Adipocyte (in vitro differentiated cells): Measurements from ENCODE around the gene SHC2.
"Not testable (repeated sequence)": the region's sequence is repeated elsewhere in the genome, so short reads cannot be mapped to it uniquely, and the experiment has no call there.

Experiments used
- DNase-seq: peaks from one replicate; pipeline ENCODE4 v3.0.0-alpha.2; 2015; ENCODE audit warnings: low read depth
- H3K27me3 ChIP-seq: replicated peaks from 2 replicates; pipeline ENCODE4 v1.7.0; 2013; ENCODE audit warnings: mild to moderate bottlenecking, low read length, moderate library complexity; ENCODE audit not compliant: control insufficient read depth, insufficient read depth
- H3K36me3 ChIP-seq: 2 replicates; pipeline ENCODE4 v1.7.0; 2013; ENCODE audit warnings: low read length, mild to moderate bottlenecking, moderate library complexity; ENCODE audit not compliant: control insufficient read depth, insufficient read depth, severe bottlenecking
- H3K4me1 ChIP-seq: 2 replicates; pipeline ENCODE4 v1.7.0; 2013; ENCODE audit warnings: mild to moderate bottlenecking, low read length, moderate library complexity; ENCODE audit not compliant: control insufficient read depth, insufficient read depth
- H3K4me3 ChIP-seq: 2 replicates; pipeline ENCODE4 v1.7.0; 2013; ENCODE audit warnings: mild to moderate bottlenecking, low read length, moderate library complexity
- H3K9ac ChIP-seq: 2 replicates; pipeline ENCODE4 v1.7.0; 2013; ENCODE audit warnings: mild to moderate bottlenecking, low read length, moderate library complexity
- H3K9me3 ChIP-seq: 2 replicates; pipeline ENCODE4 v1.7.0; 2013; ENCODE audit warnings: mild to moderate bottlenecking, low read length, moderate library complexity; ENCODE audit not compliant: control insufficient read depth

SHC2 gene

DNA sequence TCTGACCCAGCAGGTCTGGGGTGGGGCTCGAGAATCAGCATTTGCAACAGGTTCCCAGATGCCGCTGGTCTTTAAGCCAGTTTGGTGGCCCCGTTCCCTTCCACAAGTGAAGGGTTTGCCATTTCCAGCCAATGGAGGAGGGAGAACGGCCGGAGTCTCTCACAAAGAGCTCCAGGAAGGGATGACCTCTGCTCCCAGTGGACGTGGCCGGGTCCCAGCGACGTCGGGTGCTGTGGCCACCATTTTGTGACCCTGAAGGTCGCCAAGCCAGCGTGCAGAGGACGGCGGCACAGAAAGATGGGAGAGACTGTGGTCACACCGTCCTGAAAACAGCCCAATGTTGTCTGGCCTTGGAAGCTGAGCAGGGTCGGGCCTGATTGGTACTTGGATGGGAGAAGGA, 8.0 kb downstream of the SHC2 start:
- no peak overlapping the region for H3K9ac ChIP-seq
- H3K4me3 ChIP-seq: no peak overlapping the region
- H3K9me3 ChIP-seq: no peaks in the 10 kb centered on the region
- DNase-seq: no peak
- no peaks in the 10 kb centered on the region for H3K27me3 ChIP-seq
- H3K4me1 ChIP-seq: no peaks in the 10 kb centered on the region
- H3K36me3 ChIP-seq: no peaks in the 10 kb centered on the region

DNA sequence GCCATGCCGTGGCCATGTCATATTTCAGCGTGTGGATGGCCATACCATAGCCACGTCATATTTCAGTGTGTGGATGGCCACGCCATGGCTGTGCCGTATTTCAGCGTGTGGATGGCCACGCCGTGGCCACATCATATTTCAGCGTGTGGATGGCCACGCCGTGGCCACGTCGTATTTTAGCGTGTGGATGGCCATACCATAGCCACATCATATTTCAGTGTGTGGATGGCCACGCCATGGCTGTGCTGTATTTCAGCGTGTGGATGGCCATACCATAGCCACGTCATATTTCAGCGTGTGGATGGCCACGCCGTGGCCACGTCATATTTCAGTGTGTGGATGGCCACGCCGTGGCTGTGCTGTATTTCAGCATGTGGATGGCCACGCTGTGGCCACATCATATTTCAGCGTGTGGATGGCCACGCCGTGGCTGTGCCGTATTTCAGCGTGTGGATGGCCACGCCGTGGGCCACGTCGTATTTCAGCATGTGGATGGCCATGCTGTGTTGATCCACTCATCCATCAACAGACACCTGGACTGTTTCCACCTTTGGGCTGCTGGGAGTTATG, 9.8 kb downstream of the SHC2 start:
- not testable (repeated sequence) for H3K4me1 ChIP-seq, DNase-seq, H3K9ac ChIP-seq, H3K27me3 ChIP-seq, H3K4me3 ChIP-seq, H3K36me3 ChIP-seq, H3K9me3 ChIP-seq

DNA sequence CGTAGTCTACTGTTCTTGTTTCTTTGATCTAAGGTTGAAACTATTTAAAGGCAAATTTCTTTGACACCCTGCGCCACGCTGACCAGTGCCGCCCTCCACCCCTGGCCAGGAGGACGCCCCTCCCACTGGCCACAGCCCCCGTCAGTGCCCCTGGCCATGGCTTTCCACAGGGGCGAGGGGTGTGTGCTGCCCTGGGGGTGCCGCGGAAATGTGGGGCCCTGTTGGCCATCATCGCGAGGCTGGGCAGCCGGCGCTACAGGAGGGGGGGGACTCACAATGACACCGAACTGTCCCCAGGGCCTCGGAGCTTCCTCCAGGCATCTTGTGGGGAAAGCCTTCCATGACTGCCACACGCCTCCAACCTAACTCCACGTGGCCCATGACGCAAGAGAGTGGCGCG, 10.9 kb downstream of the SHC2 start:
- H3K27me3 ChIP-seq: no peaks in the 10 kb centered on the region
- H3K36me3 ChIP-seq: no peaks in the 10 kb centered on the region
- H3K4me1 ChIP-seq: no peaks in the 10 kb centered on the region
- DNase-seq: no peak
- no peak overlapping the region for H3K9ac ChIP-seq
- no peak overlapping the region for H3K4me3 ChIP-seq
- H3K9me3 ChIP-seq: no peaks in the 10 kb centered on the region

DNA sequence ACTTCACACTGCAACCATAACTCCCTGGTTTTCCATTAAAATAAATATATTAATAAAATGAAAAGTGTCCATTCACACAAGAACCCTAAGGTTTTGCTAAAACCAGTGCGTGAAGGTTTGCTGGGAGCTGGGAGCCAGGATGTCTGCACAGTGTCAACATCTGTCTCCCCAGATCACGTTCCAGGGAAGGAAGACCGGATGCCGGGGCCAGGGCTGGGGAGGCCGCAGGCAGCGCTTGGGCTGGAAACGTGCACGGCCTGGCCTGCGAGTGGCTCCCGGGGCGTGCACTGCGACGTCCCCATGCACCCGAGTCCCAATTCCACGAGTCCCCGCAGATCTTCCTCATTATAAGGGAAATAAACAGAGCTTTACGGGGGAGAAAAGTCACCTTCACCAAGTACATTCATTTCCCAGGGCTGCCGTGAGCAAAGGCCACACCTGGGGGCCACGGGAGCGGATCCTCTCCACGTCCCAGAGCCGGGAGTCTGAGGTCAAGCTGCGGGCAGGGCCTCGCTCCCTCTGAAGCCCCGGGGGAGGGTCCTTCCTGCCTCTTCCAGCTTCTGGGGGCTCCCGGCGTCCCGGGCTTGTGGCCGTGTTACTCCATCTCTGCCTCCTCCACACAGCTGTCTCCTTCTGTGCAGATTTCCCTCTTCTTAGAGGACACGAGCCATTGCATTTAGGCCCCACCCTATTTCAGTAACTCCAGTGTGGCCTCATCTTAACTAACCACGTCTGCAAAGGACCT, 12.8 kb downstream of the SHC2 start:
- Histone ChIP-seq H3K9me3 (no peaks in the 10 kb centered on the region), H3K27me3 (no peaks in the 10 kb centered on the region), H3K4me3 (no peak overlapping the region), H3K9ac (no peak overlapping the region), H3K4me1 (no peaks in the 10 kb centered on the region), H3K36me3 (no peaks in the 10 kb centered on the region)
- DNase-seq: peak; percentile 32

DNA sequence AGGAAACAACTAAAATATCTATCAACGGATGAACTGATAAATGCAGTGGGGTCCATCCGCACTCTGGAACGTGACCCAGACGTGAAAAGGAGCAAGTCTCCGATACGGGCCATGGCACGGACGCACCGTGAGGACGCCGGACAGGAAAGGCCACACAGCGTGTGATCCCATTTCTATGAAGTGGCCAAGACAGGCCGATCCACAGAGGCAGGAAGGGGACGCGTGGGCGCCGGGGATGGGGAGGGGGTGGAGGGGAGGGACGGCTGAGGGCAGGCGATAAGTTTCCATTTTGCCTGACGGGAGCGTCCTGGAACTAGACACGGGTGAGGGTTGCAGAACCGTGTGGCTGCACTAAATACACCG, 13.8 kb downstream of the SHC2 start:
- Histone ChIP-seq H3K36me3 (no peaks in the 10 kb centered on the region), H3K27me3 (no peaks in the 10 kb centered on the region), H3K4me3 (no peak overlapping the region), H3K9ac (no peak overlapping the region), H3K9me3 (no peaks in the 10 kb centered on the region), H3K4me1 (no peaks in the 10 kb centered on the region)
- DNase-seq: no peak

DNA sequence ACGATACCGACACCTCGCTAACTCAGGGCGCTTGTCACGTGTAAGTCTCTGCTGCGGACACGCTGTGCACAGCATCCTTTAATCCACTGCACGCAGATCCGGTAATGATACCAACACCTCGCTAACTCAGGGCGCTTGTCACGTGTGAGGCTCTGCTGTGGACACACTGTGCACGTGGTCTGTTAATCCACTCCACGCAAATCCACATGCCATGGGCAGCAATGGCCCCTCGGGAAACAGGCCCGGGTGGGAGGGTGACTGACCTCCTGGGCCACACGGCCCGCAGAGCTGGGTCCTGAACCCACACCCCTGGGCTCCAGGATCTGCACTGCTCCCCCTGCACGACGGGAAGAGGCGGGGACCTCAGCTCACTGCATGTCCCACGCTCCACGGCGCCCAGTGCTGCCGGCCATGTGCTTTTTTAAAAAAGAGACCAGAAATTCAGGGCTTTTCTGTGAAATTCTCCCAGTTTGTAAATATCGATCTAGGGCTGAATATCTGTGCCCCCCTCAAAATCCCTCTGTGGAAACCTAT, 16.1 kb downstream of the SHC2 start:
- no peaks in the 10 kb centered on the region for H3K4me1 ChIP-seq
- H3K9me3 ChIP-seq: no peaks in the 10 kb centered on the region
- no peak for DNase-seq
- H3K36me3 ChIP-seq: no peaks in the 10 kb centered on the region
- peaks cover 4% of the 10 kb centered on the region for H3K27me3 ChIP-seq
- no peak overlapping the region for H3K9ac ChIP-seq
- no peak overlapping the region for H3K4me3 ChIP-seq

DNA sequence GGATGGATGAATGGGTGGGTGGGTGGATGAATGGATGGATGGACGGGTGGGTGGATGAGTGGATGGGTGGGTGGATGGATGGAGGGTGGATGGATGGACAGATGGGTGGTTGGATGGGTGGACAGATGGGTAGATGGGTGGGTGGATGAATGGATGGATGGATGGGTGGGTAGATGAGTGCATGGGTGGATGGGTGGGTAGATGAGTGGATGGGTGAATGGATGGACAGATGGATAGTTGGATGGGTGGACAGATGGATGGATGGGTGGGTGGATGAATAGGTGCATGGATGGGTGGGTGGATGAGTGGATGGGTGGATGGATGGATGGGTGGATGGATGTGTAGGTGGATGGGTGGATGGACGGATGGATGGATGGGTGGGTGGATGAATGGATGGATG, 17.8 kb downstream of the SHC2 start:
- no peak for DNase-seq
- Histone ChIP-seq H3K36me3 (no peaks in the 10 kb centered on the region), H3K4me3 (no peak overlapping the region), H3K9ac (no peak overlapping the region), H3K27me3 (peaks cover 4% of the 10 kb centered on the region), H3K4me1 (no peaks in the 10 kb centered on the region), H3K9me3 (no peaks in the 10 kb centered on the region)

DNA sequence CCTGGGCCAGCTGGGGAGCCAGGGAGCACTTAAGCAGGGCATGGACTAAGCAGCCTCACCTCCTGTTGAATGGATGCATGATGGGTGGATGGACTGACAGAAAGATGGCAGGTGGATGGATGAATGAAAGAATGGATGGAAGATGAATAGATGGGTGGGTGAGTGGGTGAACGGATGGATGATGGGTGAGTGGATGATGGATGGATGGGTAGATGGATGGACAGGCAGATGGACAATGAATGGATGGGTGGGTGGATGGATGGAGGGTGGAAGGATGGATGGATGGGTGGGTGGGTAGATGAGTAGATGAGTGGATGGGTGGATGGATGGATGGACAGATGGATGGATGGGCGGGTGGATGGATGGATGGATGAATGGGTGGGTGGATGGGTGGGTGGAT, 18.7 kb downstream of the SHC2 start:
- Histone ChIP-seq H3K36me3 (no peaks in the 10 kb centered on the region), H3K4me1 (no peaks in the 10 kb centered on the region), H3K9me3 (no peaks in the 10 kb centered on the region), H3K9ac (no peak overlapping the region), H3K4me3 (no peak overlapping the region), H3K27me3 (peaks cover 9% of the 10 kb centered on the region)
- no peak for DNase-seq

DNA sequence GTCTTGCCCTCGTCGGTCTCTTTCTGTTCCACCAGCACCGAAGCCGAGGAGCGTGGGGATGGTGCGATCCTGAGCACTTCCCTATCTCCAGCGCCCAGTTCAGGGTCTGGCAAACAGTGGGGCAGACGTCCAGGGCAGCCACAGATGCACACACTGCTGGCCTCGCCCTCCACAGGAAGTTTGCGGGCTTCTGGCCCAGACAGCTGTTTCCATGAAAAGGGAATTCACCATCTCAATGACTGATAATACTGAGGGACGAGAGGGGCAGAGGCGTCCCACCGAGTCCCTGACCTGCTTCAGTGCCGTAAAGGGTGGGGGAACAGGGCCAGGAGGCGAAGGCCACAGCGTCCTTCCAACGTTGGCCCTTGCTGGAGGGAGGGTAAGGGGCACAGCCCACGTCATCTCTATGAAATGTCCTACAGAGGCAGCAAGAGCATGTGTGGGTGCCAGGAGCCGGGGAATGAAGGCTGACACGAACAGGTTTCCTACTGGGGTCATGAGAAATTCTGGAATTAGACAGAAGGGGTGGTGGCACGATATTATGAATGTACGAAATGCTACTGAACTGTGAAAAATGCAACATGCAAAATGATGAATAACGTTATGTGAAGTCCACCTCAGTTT, 19.5 kb downstream of the SHC2 start:
- H3K9me3 ChIP-seq: no peaks in the 10 kb centered on the region
- no peak overlapping the region for H3K9ac ChIP-seq
- no peaks in the 10 kb centered on the region for H3K36me3 ChIP-seq
- no peak overlapping the region for H3K4me3 ChIP-seq
- peaks cover 10% of the 10 kb centered on the region for H3K27me3 ChIP-seq
- DNase-seq: no peak
- H3K4me1 ChIP-seq: no peaks in the 10 kb centered on the region

DNA sequence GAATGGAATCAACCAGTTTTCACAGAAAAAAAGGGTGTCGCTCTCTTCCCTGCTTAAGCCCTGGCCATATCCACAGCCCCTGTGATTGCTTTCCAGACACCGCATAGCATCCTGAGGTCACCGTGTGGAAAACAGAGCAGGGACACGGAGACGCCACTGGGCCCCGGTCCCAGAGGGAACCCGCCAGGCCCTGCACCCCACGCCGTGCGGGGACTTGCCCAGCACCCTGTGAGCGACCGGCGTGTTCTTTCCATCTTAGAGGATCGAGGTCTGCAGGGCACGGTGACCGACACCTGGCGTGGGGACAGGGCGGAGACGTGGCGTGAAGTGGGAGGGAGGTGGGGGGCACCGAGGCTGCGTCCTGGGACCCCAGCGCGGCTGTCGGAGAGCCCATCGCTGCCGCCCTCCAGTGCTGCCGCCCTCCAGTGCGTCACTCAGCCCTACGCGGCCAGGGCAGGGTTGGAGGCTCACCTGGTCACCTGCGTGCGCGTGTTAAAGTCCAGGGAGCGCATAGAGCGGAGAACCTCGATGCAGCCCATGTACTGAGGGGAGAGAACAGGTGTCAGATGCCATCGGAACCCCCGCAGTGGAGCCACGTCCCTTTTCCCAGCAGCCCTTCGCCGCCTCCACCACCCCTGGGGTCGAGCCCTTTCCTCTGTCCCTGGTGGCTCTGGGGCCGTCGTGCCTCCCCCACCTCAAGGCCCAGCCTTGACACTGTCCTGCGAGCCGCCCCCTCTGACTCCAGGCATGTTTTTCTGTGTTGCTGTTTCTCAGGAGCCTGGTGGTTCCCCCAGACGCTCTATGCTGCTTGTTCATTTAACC, 20.2 kb downstream of the SHC2 start:
- Histone ChIP-seq H3K36me3 (no peaks in the 10 kb centered on the region), H3K9me3 (no peaks in the 10 kb centered on the region), H3K4me3 (no peak overlapping the region), H3K4me1 (no peaks in the 10 kb centered on the region), H3K9ac (no peak overlapping the region), H3K27me3 (peaks cover 10% of the 10 kb centered on the region)
- no peak for DNase-seq
